ENCODE measurements around the gene RAD1.

- TF ChIP-seq, protein P1, sequence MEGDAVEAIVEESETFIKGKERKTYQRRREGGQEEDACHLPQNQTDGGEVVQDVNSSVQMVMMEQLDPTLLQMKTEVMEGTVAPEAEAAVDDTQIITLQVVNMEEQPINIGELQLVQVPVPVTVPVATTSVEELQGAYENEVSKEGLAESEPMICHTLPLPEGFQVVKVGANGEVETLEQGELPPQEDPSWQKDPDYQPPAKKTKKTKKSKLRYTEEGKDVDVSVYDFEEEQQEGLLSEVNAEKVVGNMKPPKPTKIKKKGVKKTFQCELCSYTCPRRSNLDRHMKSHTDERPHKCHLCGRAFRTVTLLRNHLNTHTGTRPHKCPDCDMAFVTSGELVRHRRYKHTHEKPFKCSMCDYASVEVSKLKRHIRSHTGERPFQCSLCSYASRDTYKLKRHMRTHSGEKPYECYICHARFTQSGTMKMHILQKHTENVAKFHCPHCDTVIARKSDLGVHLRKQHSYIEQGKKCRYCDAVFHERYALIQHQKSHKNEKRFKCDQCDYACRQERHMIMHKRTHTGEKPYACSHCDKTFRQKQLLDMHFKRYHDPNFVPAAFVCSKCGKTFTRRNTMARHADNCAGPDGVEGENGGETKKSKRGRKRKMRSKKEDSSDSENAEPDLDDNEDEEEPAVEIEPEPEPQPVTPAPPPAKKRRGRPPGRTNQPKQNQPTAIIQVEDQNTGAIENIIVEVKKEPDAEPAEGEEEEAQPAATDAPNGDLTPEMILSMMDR (IDR thresholded peaks at IDR 0.05 in 4 of 5, conservative IDR thresholded peaks at IDR 0.05 in 1 of 5): no peak
- no peak for TF ChIP-seq POLR2A (IDR thresholded peaks at IDR 0.05)
These were observed 16.2 kb downstream of the RAD1 start for GRCh38 chr5:34899066-34899465.

All from gastrocnemius medialis (tissue), 4 donors.